Heart left ventricle (tissue), 16 donors: ENCODE data around the gene STPG2. TPM values are rescaled to one million over a fixed set of nuclear protein-coding genes. Genes with fewer than 3 reads are reported as not detected.

ENCODE experiments used
- ATAC-seq, 4 donors: fragments of 200-7000 bp; cut with Tn5 transposase; one replicate each; pipeline ENCODE4 v1.9.1; 2020 to 2022; ENCODE audit warnings: moderate library complexity in 4 of 4, mild to moderate bottlenecking in 3 of 4, moderate number of reproducible peaks in 1 of 4
- DNase-seq, 5 donors: peaks; one replicate each; pipeline ENCODE4 v3.0.0-alpha.2; 2020
- H3K27ac ChIP-seq, 12 donors: fragments of 200-600 bp; sonication (generic) in 4 of 12; one replicate each; pipeline versions ENCODE4 v1.5.0 to v1.8.0; 2016 to 2022; ENCODE audit warnings: mild to moderate bottlenecking in 2 of 12
- H3K27me3 ChIP-seq, 9 donors: fragments of 200-600 bp; sonication (generic) in 2 of 9; one replicate each; pipeline versions ENCODE4 v1.5.1 to v1.8.0; 2016 to 2022; ENCODE audit warnings: mild to moderate bottlenecking in 3 of 9
- H3K36me3 ChIP-seq, 9 donors: fragments of 200-600 bp; sonication (generic) in 2 of 9; one replicate each; pipeline versions ENCODE4 v1.5.0 to v1.8.0; 2018 to 2022; ENCODE audit warnings: mild to moderate bottlenecking in 2 of 9
- H3K4me1 ChIP-seq, 12 donors: fragments of 200-600 bp; sonication (generic) in 4 of 12; one replicate each; pipeline versions ENCODE4 v1.5.0 to v1.8.0; 2016 to 2022; ENCODE audit warnings: mild to moderate bottlenecking in 3 of 12
- H3K4me3 ChIP-seq, 12 donors: fragments of 200-600 bp; sonication (generic) in 4 of 12; one replicate each; pipeline versions ENCODE4 v1.5.0 to v1.8.0; 2017 to 2022; ENCODE audit warnings: mild to moderate bottlenecking in 9 of 12, moderate library complexity in 4 of 12
- H3K9me3 ChIP-seq, 12 donors: fragments of 200-600 bp; sonication (generic) in 4 of 12; one replicate each; pipeline versions ENCODE4 v1.5.0 to v1.8.0; 2016 to 2022; ENCODE audit warnings: mild to moderate bottlenecking in 1 of 12
- CTCF ChIP-seq, 12 donors: fragments of 200-600 bp; sonication (generic) in 4 of 12; IDR thresholded peaks; one replicate each; pipeline versions ENCODE4 v1.5.0 to v1.8.0; 2018 to 2022; ENCODE audit warnings: antibody characterized with exemption in 12 of 12, mild to moderate bottlenecking in 5 of 12
- POLR2A ChIP-seq, 2 donors: fragments of 450-650 bp; IDR thresholded peaks; one replicate each; pipeline ENCODE4 v1.6.1; 2017; ENCODE audit warnings: antibody characterized with exemption in 2 of 2, mild to moderate bottlenecking in 2 of 2, moderate library complexity in 2 of 2
- WGBS, 4 donors: extraction: QIAGEN DNeasy Blood & Tissue Kit in 2 of 4; methylation state at CpG; one replicate each; pipeline versions ENCODE4 v1.1.5 to v1.1.7; 2013 to 2018; 5-methylcytosine and 5-hydroxymethylcytosine counted together
- intact Hi-C, 10 donors: fragments of 100-400 bp; cut with DNase I; formaldehyde crosslinking; loops; one replicate each; pipeline versions ENCODE4 v1.11.1 to v1.14.2; 2022
- polyA plus RNA-seq, 2 donors: library from polyadenylated mRNA; stranded (reverse); fragments of 200-250 nt; gene quantifications; one replicate each; pipeline ENCODE4 v1.2.3, GENCODE V29; 2013
- total RNA-seq, 9 donors: library from RNA; depleted of rRNA in 2 of 9; stranded (reverse); fragments of >200 nt in 2 of 9; fragmentation: NEBNext Ultra II Directional in 3 of 9; extraction: Animal tissue kit (Norgen Biotek cat#: 25700) in 3 of 9; gene quantifications; one replicate each; pipeline versions ENCODE4 v1.1.0 to v1.2.4, GENCODE V29; 2016 to 2023
- donor health status: ischemic (EF 13 %, LVEDD 7.1; RV severe dilation, severe dysfunction).
- donor health status: healthy with polysubstance abuse.
- donor health status: DM: no; HTN: yes; CAD: no.
- donor health status: DM: no; HTN: no; CAD: no.
- donor health status: ischemic (EF 25% LVEDD 6.9; RV normal size, moderate dysfunction).
- donor health status: ischemic (EF 25% LVEDD 5.7; RV mildly dilated, moderate dysfunction).
- donor health status: healthy.
- donor health status: DM: yes; HTN: yes; CAD: no.
- donor health status: ischemic (EF 35%, LVEDD 5.7; RV mildly dilated, moderate dysfunction).
- donor health status: nonischemic (EF 11% LVEDD 7.7; RV severe dilation, severe dysfunction).
- donor health status: DM: yes; HTN: yes; CAD: no.
- donor health status: PGD.
- donor health status: ischemic (EF 29% LVEDD 5.4; RV normal size, mild dysfunction).
- donor health status: nonischemic (EF 23%, LVEDD 6.1; RV moderate dilation, normal function).

Gene STPG2
- total and polyA plus RNA-seq, 11 donors, result 0.16 to 0.71 (median 0.32) TPM; not detected in 4

GRCh38 chr4:98006060-98006459 lies 137.2 kb downstream of the STPG2 start:
- ATAC-seq (no peak), DNase-seq (no peak)
- TF ChIP-seq POLR2A (IDR thresholded peaks at IDR 0.05), result no peak
- TF ChIP-seq CTCF (IDR thresholded peaks at IDR 0.05), result no peak
- H3K27ac ChIP-seq, result no peak overlapping the region
- H3K36me3 ChIP-seq, result no peaks in the 10 kb centered on the region
- intact Hi-C loops, result no loop called here
- H3K9me3 ChIP-seq, result peaks cover 0 to 40% (median 9%) of the 10 kb centered on the region in 12 donors
- H3K4me1 ChIP-seq, result no peaks in the 10 kb centered on the region
- H3K27me3 ChIP-seq, result no peaks in the 10 kb centered on the region
- 57 to 69% (median 66%) methylated on average over 1 of the region's 1 CpG for WGBS, 4 donors
- H3K4me3 ChIP-seq, result no peak overlapping the region

DNA sequence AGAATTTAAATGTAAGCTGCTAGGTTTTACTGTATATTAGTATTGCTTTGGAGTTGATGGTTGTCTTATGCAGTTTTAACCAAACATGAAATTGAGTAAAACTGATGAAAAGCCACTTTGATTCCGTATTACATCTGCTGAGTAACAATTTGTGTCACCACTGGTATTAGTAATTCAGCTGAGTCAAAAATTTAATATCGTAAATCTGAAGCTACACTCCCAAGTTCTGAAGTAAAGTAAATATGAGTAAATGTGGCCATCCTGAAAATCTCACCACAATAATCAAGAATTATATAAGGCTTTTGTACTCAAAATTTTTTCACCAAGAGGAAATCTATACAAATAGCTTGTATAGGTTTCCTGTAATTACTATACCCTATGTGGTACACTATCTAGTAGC lies 142.3 kb downstream of the STPG2 start:
- Histone ChIP-seq H3K9me3 (peaks cover 0 to 10% (median 0%) of the 10 kb centered on the region in 12 donors), H3K27me3 (no peaks in the 10 kb centered on the region), H3K4me1 (no peaks in the 10 kb centered on the region), H3K27ac (no peak overlapping the region), H3K4me3 (no peak overlapping the region), H3K36me3 (no peaks in the 10 kb centered on the region)
- ATAC-seq (no peak), DNase-seq (no peak)
- TF ChIP-seq POLR2A (IDR thresholded peaks at IDR 0.05) (no peak), CTCF (IDR thresholded peaks at IDR 0.05) (no peak)
- intact Hi-C loops, result no loop called here
- WGBS, 4 donors, result 73 to 86% (median 80%) methylated on average over 2 of the region's 2 CpGs

GRCh38 chr4:97998203-97998602 lies 145.1 kb downstream of the STPG2 start:
- Histone ChIP-seq H3K4me3 (no peak overlapping the region), H3K4me1 (no peaks in the 10 kb centered on the region), H3K27me3 (no peaks in the 10 kb centered on the region), H3K36me3 (no peaks in the 10 kb centered on the region), H3K9me3 (peaks cover 0 to 12% (median 1%) of the 10 kb centered on the region in 12 donors), H3K27ac (no peak overlapping the region)
- intact Hi-C loops, result no loop called here
- no peak for TF ChIP-seq POLR2A (IDR thresholded peaks at IDR 0.05)
- 62 to 83% (median 83%) methylated on average over 2 of the region's 2 CpGs for WGBS, 4 donors
- no peak for DNase-seq
- ATAC-seq, result no peak

DNA sequence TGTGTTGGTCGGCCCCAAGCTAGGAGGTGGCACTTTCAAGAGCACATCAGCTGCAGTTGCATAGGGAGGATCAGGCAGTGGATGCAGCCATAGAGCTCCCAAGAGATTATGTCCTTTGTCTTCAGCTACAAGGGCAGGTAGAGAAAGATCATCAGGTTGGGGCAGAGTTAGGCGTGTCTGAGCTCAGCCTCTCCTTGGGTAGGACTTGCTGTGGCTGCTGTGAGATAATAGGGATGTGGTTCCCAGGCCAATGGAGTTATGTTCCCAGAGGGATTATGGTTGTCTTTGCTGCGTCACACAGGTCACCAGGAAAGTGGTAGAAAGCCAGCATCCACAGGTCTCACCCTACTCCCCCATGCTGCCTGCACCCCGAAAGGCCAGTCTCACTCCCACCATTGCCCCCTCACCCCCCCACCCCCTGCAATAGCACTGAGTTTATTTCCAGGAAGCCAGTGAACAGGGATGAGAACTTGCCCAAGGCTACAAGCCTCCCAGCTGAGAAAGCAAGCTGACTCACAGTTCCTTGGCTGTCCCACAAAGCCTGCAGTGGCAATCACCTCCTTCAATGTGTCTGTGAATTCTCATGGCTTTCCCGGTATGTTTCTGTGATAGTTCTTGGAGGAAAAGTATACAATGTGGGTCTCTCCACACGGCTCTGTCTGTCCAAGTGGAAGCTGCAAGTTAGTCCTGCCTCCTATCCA lies 148.4 kb downstream of the STPG2 start:
- Histone ChIP-seq H3K4me1 (no peaks in the 10 kb centered on the region), H3K36me3 (no peaks in the 10 kb centered on the region), H3K4me3 (no peak overlapping the region), H3K27ac (no peak overlapping the region), H3K9me3 (peaks cover 0 to 25% (median 3%) of the 10 kb centered on the region in 12 donors), H3K27me3 (no peaks in the 10 kb centered on the region)
- ATAC-seq (no peak), DNase-seq (no peak)
- WGBS, 4 donors, result 78 to 90% (median 81%) methylated on average over 5 to 6 of the region's 6 CpGs
- TF ChIP-seq CTCF (IDR thresholded peaks at IDR 0.05) (no peak), POLR2A (IDR thresholded peaks at IDR 0.05) (no peak)
- intact Hi-C loops, result no loop called here

DNA sequence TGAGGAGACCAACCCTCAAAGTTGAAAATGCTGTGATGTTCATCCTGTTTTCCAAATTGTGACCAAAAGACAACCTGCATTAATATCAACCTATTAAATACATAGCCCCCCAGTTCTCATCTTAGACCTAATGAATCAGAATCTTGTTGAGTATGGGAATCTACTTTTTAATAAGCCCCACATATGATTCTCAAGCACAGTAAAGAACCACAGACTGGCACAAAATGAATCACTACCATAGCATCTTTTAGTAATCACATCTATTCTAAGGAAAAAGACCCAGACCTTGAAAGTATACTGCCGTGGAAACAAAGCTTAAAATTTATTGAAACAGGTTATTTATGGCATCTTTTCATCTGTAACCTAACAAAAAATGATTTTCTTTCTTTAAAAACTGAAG lies 152.9 kb downstream of the STPG2 start:
- Histone ChIP-seq H3K36me3 (no peaks in the 10 kb centered on the region), H3K4me3 (no peak overlapping the region), H3K27me3 (no peaks in the 10 kb centered on the region), H3K9me3 (peaks cover 0 to 18% (median 2%) of the 10 kb centered on the region in 12 donors), H3K4me1 (no peaks in the 10 kb centered on the region), H3K27ac (no peak overlapping the region)
- 65 to 82% (median 76%) methylated on average over 1 of the region's 1 CpG for WGBS, 4 donors
- ATAC-seq, result no peak
- DNase-seq, result no peak
- intact Hi-C loops, result no loop called here
- no peak for TF ChIP-seq POLR2A (IDR thresholded peaks at IDR 0.05)
- TF ChIP-seq CTCF (IDR thresholded peaks at IDR 0.05), result no peak
